OCI-LY1 (cell line): ENCODE results near the gene USP40.

Experiments
- H2AFZ ChIP-seq: fragments of 200-600 bp; sonication (generic), shearing (Covaris generic); 2 replicates; pipeline ENCODE4 v1.6.0; 2014; ENCODE audit warnings: antibody characterized with exemption, mild to moderate bottlenecking, low read length
- H3F3A ChIP-seq: fragments of 200-600 bp; sonication (generic), shearing (Covaris generic); 2 replicates; pipeline ENCODE4 v1.6.0; 2014; ENCODE audit warnings: mild to moderate bottlenecking, antibody characterized with exemption, low read length, moderate library complexity; ENCODE audit not compliant: insufficient read depth
- H3K27ac ChIP-seq: fragments of 200-600 bp; sonication (generic); 2 replicates; pipeline ENCODE4 v1.5.1; 2014; ENCODE audit warnings: low read length, mixed run types, mild to moderate bottlenecking, low read depth; ENCODE audit not compliant: poor library complexity, severe bottlenecking
- H3K27me3 ChIP-seq: fragments of 200-600 bp; sonication (generic); 2 replicates; pipeline ENCODE4 v1.6.0; 2014; ENCODE audit warnings: antibody characterized with exemption, mild to moderate bottlenecking, low read length, moderate library complexity; ENCODE audit not compliant: insufficient read depth
- H3K36me3 ChIP-seq: fragments of 200-600 bp; sonication (generic); 2 replicates; pipeline ENCODE4 v1.6.1; 2014; ENCODE audit warnings: mild to moderate bottlenecking, antibody characterized with exemption, low read length, moderate library complexity, mixed read lengths; ENCODE audit not compliant: insufficient read depth
- H3K4me1 ChIP-seq: fragments of 200-600 bp; sonication (generic); 2 replicates; pipeline ENCODE4 v1.5.1; 2014; ENCODE audit warnings: mild to moderate bottlenecking, low read length, moderate library complexity; ENCODE audit not compliant: insufficient read depth, severe bottlenecking
- H3K4me2 ChIP-seq: fragments of 200-600 bp; sonication (generic), shearing (Covaris generic); 2 replicates; pipeline ENCODE4 v1.6.1; 2014; ENCODE audit warnings: low read length
- H3K4me3 ChIP-seq: fragments of 200-600 bp; sonication (generic); 2 replicates; pipeline ENCODE4 v1.5.1; 2014; ENCODE audit warnings: low read length, low read depth, mild to moderate bottlenecking, mixed read lengths; ENCODE audit not compliant: poor library complexity, severe bottlenecking
- H3K79me2 ChIP-seq: fragments of 200-600 bp; shearing (Covaris generic); 2 replicates; pipeline ENCODE4 v1.6.1; 2016; ENCODE audit warnings: mixed run types, low read length, mixed read lengths; ENCODE audit not compliant: insufficient read depth
- H3K9ac ChIP-seq: fragments of 200-600 bp; sonication (generic), shearing (Covaris generic); 2 replicates; pipeline ENCODE4 v1.6.1; 2014; ENCODE audit warnings: mild to moderate bottlenecking, low read length, mixed read lengths
- H3K9me2 ChIP-seq: fragments of 200-600 bp; sonication (generic), shearing (Covaris generic); 2 replicates; pipeline ENCODE4 v1.6.1; 2014; ENCODE audit warnings: low read depth, mild to moderate bottlenecking, low read length, mixed read lengths
- H3K9me3 ChIP-seq: fragments of 200-600 bp; shearing (Covaris generic); 2 replicates; pipeline ENCODE4 v1.6.1; 2014; ENCODE audit warnings: low read length, mixed read lengths
- H4K20me1 ChIP-seq: fragments of 200-600 bp; sonication (generic), shearing (Covaris generic); 2 replicates; pipeline ENCODE4 v1.6.0; 2016; ENCODE audit warnings: mild to moderate bottlenecking, low read length; ENCODE audit not compliant: insufficient read depth
- CTCF ChIP-seq: fragments of 200-600 bp; sonication (generic), shearing (Covaris generic); IDR thresholded peaks from 2 replicates; pipeline ENCODE4 v1.5.1; 2017; ENCODE audit warnings: mild to moderate bottlenecking, antibody characterized with exemption, low read length, moderate library complexity, mixed read lengths
- EZH2 ChIP-seq: fragments of 200-600 bp; sonication (generic), shearing (Covaris generic); IDR thresholded peaks from 2 replicates; pipeline ENCODE4 v1.8.0; 2017; ENCODE audit warnings: borderline replicate concordance, mixed run types, mild to moderate bottlenecking, antibody characterized with exemption, low read length, moderate library complexity, mixed read lengths

Gene USP40

DNA sequence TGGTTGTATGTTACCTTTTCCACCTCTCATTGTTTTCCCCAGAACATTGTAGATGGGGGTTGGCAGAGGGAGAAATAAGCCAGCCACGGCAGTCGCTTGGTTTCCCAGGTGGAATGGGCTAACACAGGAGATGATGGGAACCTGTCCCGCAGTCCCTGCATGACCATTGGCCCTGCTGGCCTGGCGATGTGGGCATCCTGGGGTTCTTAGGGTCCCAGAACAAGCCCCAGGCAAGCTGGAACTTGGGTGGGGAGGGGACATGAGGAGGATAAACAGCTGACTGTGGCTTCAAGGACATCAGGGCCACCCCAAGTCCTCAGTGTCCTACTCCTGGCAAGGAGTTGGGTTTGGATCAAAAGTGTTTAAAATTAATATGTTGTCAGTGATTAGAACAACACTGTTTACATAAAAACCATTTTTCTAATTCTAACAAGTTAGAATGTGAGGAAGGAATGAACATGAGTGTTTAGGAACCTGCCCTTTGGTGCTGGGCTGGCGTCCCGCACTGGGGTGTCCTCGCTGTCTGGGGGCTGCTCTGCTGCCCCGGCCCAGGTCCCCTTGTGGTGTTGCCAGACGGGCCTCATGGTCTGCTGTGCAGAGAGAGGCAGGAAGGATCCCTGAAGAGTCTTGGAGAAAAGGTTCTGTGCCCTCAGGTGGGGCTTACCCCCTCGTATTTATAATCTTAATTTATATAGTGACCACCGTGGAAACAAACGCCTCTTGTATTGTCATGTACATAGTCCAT lies 95.1 kb downstream of the USP40 start:
- Histone ChIP-seq H2AFZ (no peak overlapping the region), H3K27me3 (no peaks in the 10 kb centered on the region), H3K4me1 (peaks cover 19% of the 10 kb centered on the region), H3K9me2 (no peaks in the 10 kb centered on the region), H3K9ac (no peak overlapping the region), H3K27ac (no peak overlapping the region), H3K4me3 (no peak overlapping the region), H3K79me2 (no peaks in the 10 kb centered on the region), H3K9me3 (no peaks in the 10 kb centered on the region; the same call in 1 of the 2 replicates), H3K4me2 (no peak overlapping the region), H3F3A (no peaks in the 10 kb centered on the region), H3K36me3 (no peaks in the 10 kb centered on the region), H4K20me1 (no peaks in the 10 kb centered on the region)
- TF ChIP-seq CTCF: no peak
- TF ChIP-seq EZH2: no peak

- no peaks in the 10 kb centered on the region for H3K27me3 ChIP-seq
- no peaks in the 10 kb centered on the region for H3K36me3 ChIP-seq
- H4K20me1 ChIP-seq: no peaks in the 10 kb centered on the region
- H3K9ac ChIP-seq: no peak overlapping the region
- no peaks in the 10 kb centered on the region for H3F3A ChIP-seq
- TF ChIP-seq CTCF: no peak
- TF ChIP-seq EZH2: no peak
- no peak overlapping the region for H2AFZ ChIP-seq
- peaks cover 19% of the 10 kb centered on the region for H3K4me1 ChIP-seq
- H3K4me2 ChIP-seq: no peak overlapping the region
- no peaks in the 10 kb centered on the region for H3K79me2 ChIP-seq
- H3K9me2 ChIP-seq: no peaks in the 10 kb centered on the region
- H3K9me3 ChIP-seq: no peaks in the 10 kb centered on the region; the same call in 1 of the 2 replicates
- no peak overlapping the region for H3K27ac ChIP-seq
- H3K4me3 ChIP-seq: no peak overlapping the region
Measured at GRCh38 chr2:233470839-233471238, 95.7 kb downstream of the USP40 start.

DNA sequence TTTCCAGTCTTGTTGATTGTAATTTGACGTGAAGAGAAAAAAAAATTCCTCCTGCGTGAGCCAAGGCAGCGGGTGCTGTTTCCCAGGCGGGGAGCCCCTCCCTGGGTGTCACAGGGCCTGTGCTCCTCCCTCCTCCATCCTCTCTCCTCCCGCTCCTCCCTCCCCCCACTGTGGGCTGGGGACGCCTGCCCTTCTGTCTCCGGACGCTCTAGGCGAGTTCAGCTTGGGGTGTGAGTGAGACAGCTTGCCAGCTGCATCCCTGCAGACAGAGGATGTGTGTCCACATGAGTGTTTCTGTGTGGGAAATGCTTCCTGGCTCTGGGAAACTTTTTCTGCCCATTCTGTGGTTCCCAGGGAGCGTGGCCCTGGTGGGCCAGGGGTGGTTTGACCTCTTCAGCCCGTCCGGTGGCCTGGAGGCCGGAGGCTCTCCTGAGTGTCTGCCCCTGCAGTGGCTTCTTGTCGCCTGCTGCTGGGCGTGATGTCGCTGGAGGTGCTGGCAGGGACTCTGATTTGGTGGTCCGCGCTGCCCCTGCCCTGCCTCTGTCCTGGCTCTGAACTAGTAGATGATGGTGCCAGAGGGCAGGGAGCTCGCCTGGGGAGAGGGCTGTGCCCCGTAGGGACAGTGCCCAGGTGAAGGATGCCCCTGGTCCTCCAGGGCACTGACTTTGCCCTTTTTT lies 96.4 kb downstream of the USP40 start:
- Histone ChIP-seq H3K79me2 (no peaks in the 10 kb centered on the region), H3K9me3 (no peaks in the 10 kb centered on the region), H3K27me3 (no peaks in the 10 kb centered on the region), H3F3A (no peaks in the 10 kb centered on the region), H3K27ac (peak overlapping the region; percentile 16), H2AFZ (no peak overlapping the region), H4K20me1 (no peaks in the 10 kb centered on the region), H3K36me3 (no peaks in the 10 kb centered on the region), H3K9me2 (no peaks in the 10 kb centered on the region), H3K4me1 (peaks cover 19% of the 10 kb centered on the region), H3K9ac (no peak overlapping the region), H3K4me2 (no peak overlapping the region), H3K4me3 (no peak overlapping the region)
- no peak for TF ChIP-seq EZH2
- no peak for TF ChIP-seq CTCF
